ENCODE measurements around the gene ATP10B. TPM values are rescaled to one million over a fixed set of nuclear protein-coding genes. Genes with fewer than 3 reads are reported as not detected.

ATP10B gene
- polyA plus RNA-seq, 1 donor from 2014 or later = 1.9 TPM

GRCh38 chr5:160693831-160694465 is 158.1 kb downstream of the ATP10B start:
- Histone ChIP-seq H2AFZ (ENCODE audit: low read depth, low read length) (no peak overlapping the region), H3K9ac (ENCODE audit: low read length) (no peak overlapping the region), H3K27ac (ENCODE audit: low read length) (no peak overlapping the region), H4K20me1 (ENCODE audit: insufficient read depth) (no peaks in the 10 kb centered on the region), H3F3A (ENCODE audit: insufficient read depth, low read length, poor library complexity, severe bottlenecking) (no peaks in the 10 kb centered on the region), H3K9me2 (ENCODE audit: insufficient read depth, low read length) (no peaks in the 10 kb centered on the region), H3K4me2 (ENCODE audit: low read length) (no peak overlapping the region), H3K27me3 (ENCODE audit: insufficient read depth, low read depth, low read length) (no peaks in the 10 kb centered on the region), H3K9me3 (ENCODE audit: low read length) (no peaks in the 10 kb centered on the region), H3K36me3 (ENCODE audit: insufficient read depth, low read length) (no peaks in the 10 kb centered on the region), H3K79me2 (replicated peaks; ENCODE audit: insufficient read depth, low read length) (no peaks in the 10 kb centered on the region), H3K4me3 (ENCODE audit: low read length) (no peak overlapping the region)
- TF ChIP-seq RAD21 (conservative IDR thresholded peaks at IDR 0.05) (no peak), MXI1 (conservative IDR thresholded peaks at IDR 0.05; ENCODE audit: poor library complexity, severe bottlenecking) (no peak), TAF1 (IDR thresholded peaks at IDR 0.05; ENCODE audit: low read depth) (no peak), EZH2 (IDR thresholded peaks at IDR 0.05; ENCODE audit: borderline replicate concordance, insufficient read depth, low read length, poor library complexity, severe bottlenecking) (no peak), REST (IDR thresholded peaks at IDR 0.05; ENCODE audit: borderline replicate concordance) (no peak), EP300 (conservative IDR thresholded peaks at IDR 0.05; ENCODE audit: poor library complexity, severe bottlenecking) (no peak), POLR2AphosphoS5 (IDR thresholded peaks at IDR 0.05) (no peak), CTCF (IDR thresholded peaks at IDR 0.05; ENCODE audit: poor library complexity, severe bottlenecking) (no peak), SMC3 (conservative IDR thresholded peaks at IDR 0.05; ENCODE audit: poor library complexity) (no peak)

- H3K27me3 ChIP-seq (ENCODE audit: insufficient read depth, low read depth, low read length) = no peaks in the 10 kb centered on the region
- H3K36me3 ChIP-seq (ENCODE audit: insufficient read depth, low read length) = no peaks in the 10 kb centered on the region
- no peak overlapping the region for H3K27ac ChIP-seq (ENCODE audit: low read length)
- no peak overlapping the region for H3K4me3 ChIP-seq (ENCODE audit: low read length)
- H2AFZ ChIP-seq (ENCODE audit: low read depth, low read length) = no peak overlapping the region
- H3K9me3 ChIP-seq (ENCODE audit: low read length) = no peaks in the 10 kb centered on the region
- H3K9ac ChIP-seq (ENCODE audit: low read length) = no peak overlapping the region
- no peaks in the 10 kb centered on the region for H4K20me1 ChIP-seq (ENCODE audit: insufficient read depth)
- H3K4me2 ChIP-seq (ENCODE audit: low read length) = no peak overlapping the region
- H3F3A ChIP-seq (ENCODE audit: insufficient read depth, low read length, poor library complexity, severe bottlenecking) = no peaks in the 10 kb centered on the region
- TF ChIP-seq REST (IDR thresholded peaks at IDR 0.05; ENCODE audit: borderline replicate concordance) (no peak), POLR2AphosphoS5 (IDR thresholded peaks at IDR 0.05) (no peak), MXI1 (conservative IDR thresholded peaks at IDR 0.05; ENCODE audit: poor library complexity, severe bottlenecking) (no peak), CTCF (IDR thresholded peaks at IDR 0.05; ENCODE audit: poor library complexity, severe bottlenecking) (no peak), RAD21 (conservative IDR thresholded peaks at IDR 0.05) (no peak), EP300 (conservative IDR thresholded peaks at IDR 0.05; ENCODE audit: poor library complexity, severe bottlenecking) (no peak), EZH2 (IDR thresholded peaks at IDR 0.05; ENCODE audit: borderline replicate concordance, insufficient read depth, low read length, poor library complexity, severe bottlenecking) (no peak), TAF1 (IDR thresholded peaks at IDR 0.05; ENCODE audit: low read depth) (no peak), SMC3 (conservative IDR thresholded peaks at IDR 0.05; ENCODE audit: poor library complexity) (no peak)
- H3K79me2 ChIP-seq (replicated peaks; ENCODE audit: insufficient read depth, low read length) = no peaks in the 10 kb centered on the region
- H3K9me2 ChIP-seq (ENCODE audit: insufficient read depth, low read length) = no peaks in the 10 kb centered on the region
These were observed 159.7 kb downstream of the ATP10B start for GRCh38 chr5:160692271-160692670.

Data from neural cell (in vitro differentiated cells).